Measurements from ENCODE around the gene GRB14.

The GRB14 gene

DNA sequence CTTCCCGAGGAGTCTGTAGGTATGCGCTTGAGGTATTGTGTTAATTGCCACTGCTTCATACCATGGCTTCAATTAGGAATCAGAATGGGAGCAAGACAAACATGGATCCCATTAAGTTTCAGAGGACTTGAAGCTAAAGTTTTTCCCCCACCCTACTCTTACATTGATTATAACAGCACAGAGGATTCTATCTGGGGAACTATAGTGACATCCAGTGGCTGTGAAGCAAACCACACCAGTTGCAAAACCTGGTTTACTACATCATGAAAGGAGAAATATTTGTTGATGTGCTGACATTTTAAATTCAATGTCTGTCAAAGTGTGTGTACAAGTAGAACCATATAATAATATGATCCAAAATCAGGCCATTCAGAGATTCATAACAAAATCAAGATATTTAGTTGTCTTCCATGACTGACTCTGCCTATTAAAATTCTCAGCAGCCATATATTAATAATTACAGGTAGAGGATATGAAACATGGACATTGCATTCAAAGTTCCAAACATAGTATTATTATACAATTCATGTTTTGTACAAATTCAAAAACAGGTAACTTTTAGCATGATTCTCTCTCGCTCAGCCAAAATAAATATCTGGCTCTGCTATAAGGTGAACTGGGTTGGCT is 82.9 kb downstream of the GRB14 start:
- H3K27me3 ChIP-seq = no peaks in the 10 kb centered on the region

DNA sequence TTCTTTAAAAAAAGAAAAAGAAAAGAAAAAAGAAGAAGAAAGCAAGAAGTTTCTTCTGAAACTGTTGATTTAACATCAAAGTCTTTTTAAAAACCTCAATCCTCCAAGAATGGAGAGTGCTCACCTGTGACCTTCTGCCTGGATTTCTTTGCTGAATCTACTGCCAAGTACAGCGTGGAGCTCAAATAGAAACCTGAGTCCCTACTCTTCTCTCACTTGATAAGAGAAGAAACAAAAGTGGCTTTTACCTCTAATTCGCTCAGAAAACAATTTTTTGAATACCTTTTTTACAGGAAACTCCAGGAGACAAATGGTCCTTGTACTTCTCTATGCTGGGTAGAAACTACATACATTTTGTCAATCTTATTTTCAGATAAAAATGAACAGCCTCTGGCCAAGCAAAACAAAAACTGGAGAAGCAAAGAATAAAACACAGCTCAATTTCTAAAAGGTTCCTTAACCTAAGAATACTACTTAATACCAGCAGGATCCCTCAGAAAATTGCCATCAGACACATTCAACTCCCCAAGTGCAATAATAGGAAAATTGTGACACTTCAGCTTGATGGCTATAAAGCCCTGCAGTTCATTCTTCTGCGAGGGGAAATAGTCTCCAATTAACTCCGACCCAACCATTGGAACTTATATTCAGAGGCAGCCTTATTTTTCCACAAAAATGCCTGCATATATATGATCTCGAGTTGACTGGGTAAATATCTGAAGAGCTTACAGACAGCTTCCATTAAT is 85.8 kb downstream of the GRB14 start:
- intact Hi-C loops (cut with DNase I; ENCODE audit: low total_unique reads) = no loop called here
- H3K9me3 ChIP-seq = no peaks in the 10 kb centered on the region
- no peak for TF ChIP-seq CTCF (IDR thresholded peaks at IDR 0.05)
- H3K36me3 ChIP-seq = no peaks in the 10 kb centered on the region
- H3K4me3 ChIP-seq = no peak overlapping the region
- no peak overlapping the region for H3K27ac ChIP-seq
- DNase-seq = no peak
- peaks cover 0 to 5% (median 0%) of the 10 kb centered on the region in 4 donors for H3K4me1 ChIP-seq
- no peaks in the 10 kb centered on the region for H3K27me3 ChIP-seq

More for the DNA sequence above, 82.9 kb downstream of the GRB14 start:
- no peaks in the 10 kb centered on the region for H3K36me3 ChIP-seq
- no peak overlapping the region for H3K27ac ChIP-seq
- H3K4me3 ChIP-seq = no peak overlapping the region
- peaks cover 0 to 5% (median 0%) of the 10 kb centered on the region in 4 donors for H3K4me1 ChIP-seq
- intact Hi-C loops (cut with DNase I; ENCODE audit: low total_unique reads) = no loop called here
- peak; percentile 26 to 33 for TF ChIP-seq CTCF (IDR thresholded peaks at IDR 0.05)
- DNase-seq = no peak
- H3K9me3 ChIP-seq = no peaks in the 10 kb centered on the region

DNA sequence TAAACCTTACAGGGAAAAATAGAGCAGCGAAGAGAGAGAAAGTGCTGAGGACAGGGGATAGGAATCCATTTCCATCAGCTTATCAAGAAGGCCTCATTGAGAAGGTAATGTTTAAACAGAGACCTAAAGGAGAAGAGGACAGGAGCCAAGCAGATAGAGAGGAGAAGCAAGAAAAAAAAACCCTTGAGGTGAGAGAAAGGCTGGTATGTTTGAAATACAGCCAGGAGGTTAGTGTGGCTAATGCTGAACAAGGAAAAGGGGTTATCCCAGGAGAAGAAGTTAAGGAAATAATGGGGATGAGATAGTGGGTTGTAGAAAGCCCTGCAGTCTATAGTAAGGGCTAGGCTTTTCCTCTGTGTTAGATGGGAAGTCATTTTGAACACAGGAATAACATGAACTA is 90.8 kb downstream of the GRB14 start:
- no peaks in the 10 kb centered on the region for H3K4me1 ChIP-seq
- H3K9me3 ChIP-seq = no peaks in the 10 kb centered on the region
- no peak for TF ChIP-seq CTCF (IDR thresholded peaks at IDR 0.05)
- no peak for DNase-seq
- no peaks in the 10 kb centered on the region for H3K36me3 ChIP-seq
- no peak overlapping the region for H3K4me3 ChIP-seq
- H3K27me3 ChIP-seq = no peaks in the 10 kb centered on the region
- no peak overlapping the region for H3K27ac ChIP-seq
- intact Hi-C loops (cut with DNase I; ENCODE audit: low total_unique reads) = no loop called here

DNA sequence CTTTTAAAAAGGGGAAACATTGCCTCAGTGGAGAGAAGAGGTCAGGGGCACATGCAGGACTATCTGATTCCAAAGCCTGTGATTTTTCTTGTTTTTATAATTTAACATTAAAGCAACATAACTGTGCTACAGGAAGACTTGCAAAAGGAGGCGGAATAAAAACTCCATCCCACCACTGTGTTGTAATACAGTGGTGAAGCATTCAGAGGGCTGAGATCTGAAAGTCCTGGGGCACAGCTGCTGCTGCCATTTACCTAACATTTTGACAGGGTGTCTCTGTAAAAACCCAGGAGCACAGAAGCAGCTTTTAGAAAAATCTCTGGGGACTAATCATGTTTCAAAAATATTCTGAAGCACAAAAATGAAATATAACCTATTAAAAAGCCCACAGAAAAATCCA is 97.6 kb downstream of the GRB14 start:
- H3K27ac ChIP-seq = no peak overlapping the region
- DNase-seq = no peak
- no peak for TF ChIP-seq CTCF (IDR thresholded peaks at IDR 0.05)
- H3K4me3 ChIP-seq = no peak overlapping the region
- H3K9me3 ChIP-seq = peaks cover 0 to 8% (median 0%) of the 10 kb centered on the region in 3 donors
- no peaks in the 10 kb centered on the region for H3K27me3 ChIP-seq
- H3K4me1 ChIP-seq = no peaks in the 10 kb centered on the region
- intact Hi-C loops (cut with DNase I; ENCODE audit: low total_unique reads) = no loop called here
- H3K36me3 ChIP-seq = no peaks in the 10 kb centered on the region

DNA sequence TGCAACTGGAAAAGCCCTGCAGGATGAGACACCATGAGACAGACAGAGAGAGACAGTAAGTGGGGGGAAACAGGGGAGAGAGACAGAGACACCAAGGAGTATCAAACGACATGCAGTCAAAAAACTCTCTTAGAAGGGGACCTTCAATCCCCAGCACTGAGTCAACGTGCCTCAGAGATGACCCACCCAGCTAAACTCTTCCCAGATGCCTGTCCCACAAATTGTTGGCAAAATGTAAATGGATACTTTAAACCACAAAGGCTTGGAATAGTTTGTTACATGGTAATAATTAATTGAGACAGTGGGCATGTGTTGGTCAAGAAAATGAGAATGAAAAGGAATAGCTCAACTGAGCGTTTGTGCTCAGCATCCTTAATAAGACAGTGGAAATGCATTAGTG is 98.3 kb downstream of the GRB14 start:
- no peaks in the 10 kb centered on the region for H3K27me3 ChIP-seq
- H3K36me3 ChIP-seq = no peaks in the 10 kb centered on the region
- intact Hi-C loops (cut with DNase I; ENCODE audit: low total_unique reads) = no loop called here
- TF ChIP-seq CTCF (IDR thresholded peaks at IDR 0.05) = no peak
- no peak overlapping the region for H3K4me3 ChIP-seq
- no peak for DNase-seq
- peaks cover 0 to 8% (median 0%) of the 10 kb centered on the region in 3 donors for H3K9me3 ChIP-seq
- H3K4me1 ChIP-seq = no peaks in the 10 kb centered on the region
- no peak overlapping the region for H3K27ac ChIP-seq
